Measurements from ENCODE around the gene GNRHR.
"Not testable (repeated sequence)": the region's sequence is repeated elsewhere in the genome, so short reads cannot be mapped to it uniquely, and the experiment has no call there.

The GNRHR gene

GRCh38 chr4:67776746-67777145, 22.6 kb upstream of the GNRHR start:
- Histone ChIP-seq H3K4me1 (no peaks in the 10 kb centered on the region), H3K4me3 (no peak overlapping the region), H3K9me3 (no peaks in the 10 kb centered on the region), H3K36me3 (no peaks in the 10 kb centered on the region), H3K27ac (no peak overlapping the region), H3K27me3 (no peaks in the 10 kb centered on the region)
- TF ChIP-seq CTCF (IDR thresholded peaks at IDR 0.05), result no peak
- intact Hi-C loops (cut with DNase I; ENCODE audit: low total_unique reads), result no loop called here
- no peak for DNase-seq

GRCh38 chr4:67770422-67770821, 16.2 kb upstream of the GNRHR start:
- TF ChIP-seq CTCF (IDR thresholded peaks at IDR 0.05), result no peak
- intact Hi-C loops (cut with DNase I; ENCODE audit: low total_unique reads), result no loop called here

GRCh38 chr4:67765928-67766327, 11.7 kb upstream of the GNRHR start:
- no peak overlapping the region for H3K27ac ChIP-seq
- H3K36me3 ChIP-seq, result no peaks in the 10 kb centered on the region
- TF ChIP-seq CTCF (IDR thresholded peaks at IDR 0.05), result no peak
- peaks cover 0 to 9% (median 0%) of the 10 kb centered on the region in 4 donors for H3K4me1 ChIP-seq
- no peaks in the 10 kb centered on the region for H3K9me3 ChIP-seq
- no peak overlapping the region for H3K4me3 ChIP-seq
- H3K27me3 ChIP-seq, result no peaks in the 10 kb centered on the region
- intact Hi-C loops (cut with DNase I; ENCODE audit: low total_unique reads), result no loop called here
- DNase-seq, result no peak

More at GRCh38 chr4:67770422-67770821, 16.2 kb upstream of the GNRHR start:
- no peaks in the 10 kb centered on the region for H3K27me3 ChIP-seq
- no peak overlapping the region for H3K27ac ChIP-seq
- no peak overlapping the region for H3K4me3 ChIP-seq
- no peak for DNase-seq
- no peaks in the 10 kb centered on the region for H3K36me3 ChIP-seq
- H3K4me1 ChIP-seq, result peaks cover 0 to 6% (median 0%) of the 10 kb centered on the region in 4 donors
- no peaks in the 10 kb centered on the region for H3K9me3 ChIP-seq

- Histone ChIP-seq H3K9me3 (no peaks in the 10 kb centered on the region), H3K36me3 (no peaks in the 10 kb centered on the region), H3K4me3 (no peak overlapping the region), H3K4me1 (peaks cover 0 to 9% (median 0%) of the 10 kb centered on the region in 4 donors), H3K27ac (no peak overlapping the region), H3K27me3 (no peaks in the 10 kb centered on the region)
- intact Hi-C loops (cut with DNase I; ENCODE audit: low total_unique reads), result no loop called here
- no peak for TF ChIP-seq CTCF (IDR thresholded peaks at IDR 0.05)
- DNase-seq, result no peak
Measured at GRCh38 chr4:67765401-67765800, 11.2 kb upstream of the GNRHR start.

GRCh38 chr4:67764183-67764582, 10.0 kb upstream of the GNRHR start:
- H3K9me3 ChIP-seq, result no peaks in the 10 kb centered on the region
- no peak for DNase-seq
- no peak overlapping the region for H3K27ac ChIP-seq
- H3K27me3 ChIP-seq, result no peaks in the 10 kb centered on the region
- H3K36me3 ChIP-seq, result no peaks in the 10 kb centered on the region
- H3K4me1 ChIP-seq, result peaks cover 0 to 9% (median 0%) of the 10 kb centered on the region in 4 donors
- H3K4me3 ChIP-seq, result no peak overlapping the region
- no peak for TF ChIP-seq CTCF (IDR thresholded peaks at IDR 0.05)
- intact Hi-C loops (cut with DNase I; ENCODE audit: low total_unique reads), result no loop called here

- H3K4me1 ChIP-seq, result peaks cover 0 to 9% (median 0%) of the 10 kb centered on the region in 4 donors
- no peak for DNase-seq
Measured at GRCh38 chr4:67762086-67762485, 7.9 kb upstream of the GNRHR start.

GRCh38 chr4:67756991-67757390, 2.8 kb upstream of the GNRHR start:
- H3K27me3 ChIP-seq; H3K27ac ChIP-seq; intact Hi-C loops (cut with DNase I; ENCODE audit: low total_unique reads); H3K4me1 ChIP-seq; H3K36me3 ChIP-seq; DNase-seq; H3K4me3 ChIP-seq; H3K9me3 ChIP-seq: not testable (repeated sequence)

More at GRCh38 chr4:67762086-67762485, 7.9 kb upstream of the GNRHR start:
- no peaks in the 10 kb centered on the region for H3K9me3 ChIP-seq
- no peaks in the 10 kb centered on the region for H3K36me3 ChIP-seq
- no peaks in the 10 kb centered on the region for H3K27me3 ChIP-seq
- H3K4me3 ChIP-seq, result no peak overlapping the region
- H3K27ac ChIP-seq, result no peak overlapping the region
- intact Hi-C loops (cut with DNase I; ENCODE audit: low total_unique reads), result no loop called here
- no peak for TF ChIP-seq CTCF (IDR thresholded peaks at IDR 0.05)
